Adrenal gland (tissue), 12 donors: ENCODE data around the gene RND3. TPM values are rescaled to one million over a fixed set of nuclear protein-coding genes. Genes with fewer than 3 reads are reported as not detected.

Experiments
- DNase-seq, 7 donors: peaks; one replicate each; pipeline ENCODE4 v3.0.0-alpha.2; 2019 to 2020
- H3K27ac ChIP-seq, 5 donors: fragments of 200-600 bp; sonication (generic) in 4 of 5; 1 replicate in 3 of 5; 2 replicates in 2 of 5; pipeline versions ENCODE4 v1.5.1 to v1.8.0; 2016 to 2020; ENCODE audit warnings: mild to moderate bottlenecking in 1 of 5
- H3K27me3 ChIP-seq: fragments of 200-600 bp; 2 replicates; pipeline ENCODE4 v1.8.0; 2021
- H3K36me3 ChIP-seq, 2 donors: fragments of 200-600 bp; replicated peaks in 1 of 2; 1 replicate in 1 of 2; 2 replicates in 1 of 2; pipeline versions ENCODE4 v1.5.1 to v1.8.0; 2018 to 2022
- H3K4me1 ChIP-seq, 2 donors: fragments of 200-600 bp; replicated peaks in 1 of 2; 1 replicate in 1 of 2; 2 replicates in 1 of 2; pipeline versions ENCODE4 v1.5.1 to v1.8.0; 2018 to 2021
- H3K4me3 ChIP-seq, 4 donors: fragments of 200-600 bp; sonication (generic) in 3 of 4; one replicate each; pipeline ENCODE4 v1.5.1; 2016 to 2018
- H3K9me3 ChIP-seq, 3 donors: fragments of 200-600 bp; sonication (generic) in 1 of 3; replicated peaks in 1 of 3; 1 replicate in 2 of 3; 2 replicates in 1 of 3; pipeline versions ENCODE4 v1.5.1 to v1.8.0; 2016 to 2021
- CTCF ChIP-seq, 6 experiments: fragments of 450-650 bp in 4 of 6; fragments of 200-600 bp in 2 of 6; sonication (generic) in 1 of 6; IDR thresholded peaks; 1 replicate in 5 of 6; 2 replicates in 1 of 6; pipeline versions ENCODE4 v1.5.1 to v1.8.0; 2016 to 2021; ENCODE audit warnings: antibody characterized with exemption in 6 of 6, mild to moderate bottlenecking in 2 of 6, moderate library complexity in 1 of 6
- POLR2A ChIP-seq, 2 donors: fragments of 450-650 bp; IDR thresholded peaks; one replicate each; pipeline ENCODE4 v1.6.1; 2017; ENCODE audit warnings: antibody characterized with exemption in 2 of 2, mild to moderate bottlenecking in 2 of 2, moderate library complexity in 1 of 2
- WGBS, 4 donors: extraction: QIAGEN DNeasy Blood & Tissue Kit in 2 of 4; methylation state at CpG; one replicate each; pipeline versions ENCODE4 v1.1.5 to v1.1.7; 2013 to 2017; 5-methylcytosine and 5-hydroxymethylcytosine counted together
- intact Hi-C, 2 donors: fragments of 100-400 bp; cut with DNase I; formaldehyde crosslinking; loops; one replicate each; pipeline versions ENCODE4 v1.14.1 to v1.15.0; 2022 to 2023
- polyA plus RNA-seq, 3 donors: library from polyadenylated mRNA; stranded (reverse); fragments of 200-250 nt in 2 of 3; fragments of 350-450 nt in 1 of 3; fragmentation: Illumina TruSeq in 1 of 3; extraction: RNeasy Lipid Tissue Mini Kit (QIAGEN cat#74804) in 1 of 3; gene quantifications; one replicate each; pipeline ENCODE4 v1.2.3, GENCODE V29; 2013 to 2014
- total RNA-seq, 9 donors: library from RNA; depleted of rRNA in 4 of 9; stranded (reverse); fragments of >200 nt in 4 of 9; fragments of 120-200 nt in 1 of 9; fragmentation: NEBNext Ultra II Directional in 1 of 9; extraction: Animal tissue kit (Norgen Biotek cat#: 25700) in 1 of 9; gene quantifications; one replicate each; pipeline versions ENCODE4 v1.1.0 to v1.2.4, GENCODE V29; 2013 to 2023
- donor health status: healthy with polysubstance abuse.
- donor health status: Bipolar disorder and iron deficiency.
- donor health status: DM: yes; HTN: yes; CAD: no.
- donor health status: DM: no; HTN: no; CAD: no.
- donor health status: DM: no; HTN: no; CAD: no.
- donor health status: DM: yes; HTN: yes; CAD: no.

The RND3 gene
- total and polyA plus RNA-seq, 12 donors: 25.3 to 118 (median 52.4) TPM

- no peaks in the 10 kb centered on the region for H3K4me1 ChIP-seq
- TF ChIP-seq CTCF (IDR thresholded peaks at IDR 0.05) (no peak), POLR2A (IDR thresholded peaks at IDR 0.05) (no peak)
- H3K27me3 ChIP-seq: no peaks in the 10 kb centered on the region
- intact Hi-C loops: no loop called here
- H3K27ac ChIP-seq: no peak overlapping the region
- H3K4me3 ChIP-seq: no peak overlapping the region
- DNase-seq: no peak
- no peaks in the 10 kb centered on the region for H3K9me3 ChIP-seq
- no peaks in the 10 kb centered on the region for H3K36me3 ChIP-seq
Observed at GRCh38 chr2:150421126-150421651, 66.3 kb downstream of the RND3 start.

GRCh38 chr2:150418916-150419315 is 68.6 kb downstream of the RND3 start:
- no peaks in the 10 kb centered on the region for H3K27me3 ChIP-seq
- H3K27ac ChIP-seq: no peak overlapping the region
- H3K4me3 ChIP-seq: no peak overlapping the region
- WGBS, 4 donors: 42 to 60% (median 50%) methylated on average over 1 of the region's 1 CpG
- TF ChIP-seq CTCF (IDR thresholded peaks at IDR 0.05): no peak
- TF ChIP-seq POLR2A (IDR thresholded peaks at IDR 0.05): no peak
- DNase-seq: no peak
- no peaks in the 10 kb centered on the region for H3K36me3 ChIP-seq
- intact Hi-C loops: no loop called here
- no peaks in the 10 kb centered on the region for H3K4me1 ChIP-seq
- H3K9me3 ChIP-seq: no peaks in the 10 kb centered on the region
